H1 (cell line): ENCODE data around the gene CTSS. TPM values are rescaled to one million over a fixed set of nuclear protein-coding genes. Genes with fewer than 3 reads are reported as not detected.

Experiments used
- ATF3 ChIP-seq: IDR thresholded peaks from 2 replicates; pipeline ENCODE4 v1.6.1; 2011; ENCODE audit warnings: low read depth, mild to moderate bottlenecking, low read length; ENCODE audit not compliant: insufficient read depth
- CHD2 ChIP-seq: IDR thresholded peaks from 2 replicates; pipeline ENCODE4 v1.6.1; 2012; ENCODE audit warnings: low read length, improper control_type of control experiment
- JUN ChIP-seq: IDR thresholded peaks from 2 replicates; pipeline ENCODE4 v1.6.1; 2011; ENCODE audit warnings: low read depth, mild to moderate bottlenecking, improper control_type of control experiment, low read length
- MAX ChIP-seq: IDR thresholded peaks from 2 replicates; pipeline ENCODE4 v1.6.1; 2012; ENCODE audit warnings: inconsistent platforms
- PHF8 ChIP-seq: fragments of 200-600 bp; sonication (generic); conservative IDR thresholded peaks from 2 replicates; pipeline ENCODE4 v1.7.1; 2012; ENCODE audit warnings: low read depth, mild to moderate bottlenecking, inconsistent platforms, low read length, moderate library complexity
- RBBP5 ChIP-seq: IDR thresholded peaks from 2 replicates; pipeline ENCODE4 v1.7.1; 2012; ENCODE audit warnings: low read depth, mild to moderate bottlenecking, inconsistent platforms, low read length, moderate library complexity, borderline replicate concordance
- SIRT6 ChIP-seq: IDR thresholded peaks from one replicate; pipeline ENCODE4 v1.7.1; 2012; ENCODE audit warnings: low read length, inconsistent platforms
- SP4 ChIP-seq: IDR thresholded peaks from 2 replicates; pipeline ENCODE4 v1.6.1; 2012; ENCODE audit warnings: low read length, inconsistent platforms
- polyA plus RNA-seq, 7 experiments: library from polyadenylated mRNA; depleted of rRNA in 3 of 7; stranded (reverse) in 5 of 7; unstranded in 2 of 7; fragments of >200 nt in 5 of 7; fragments of 200-250 nt in 2 of 7; gene quantifications; 1 replicate in 5 of 7; 2 replicates in 1 of 7; 4 replicates in 1 of 7; pipeline versions ENCODE4 v1.2.1 to v1.2.3, GENCODE V29; 2011 to 2013; ENCODE audit warnings: missing spikeins in 2 of 7, mixed read lengths in 2 of 7
- total RNA-seq: library from RNA; stranded (reverse); fragmentation: NEBNext Ultra II Directional; extraction: Animal tissue kit (Norgen Biotek cat#: 25700); gene quantifications from 2 replicates; pipeline ENCODE4 v1.2.1, GENCODE V29; 2021

CTSS gene
- total and polyA plus RNA-seq, 2 of the 8 experiments (the other 6 are each of a cell fraction or from before 2014, with no cell fraction given), result not detected

- TF ChIP-seq SIRT6 (no peak), MAX (no peak), RBBP5 (no peak), JUN (no peak), CHD2 (no peak), ATF3 (no peak), SP4 (no peak), PHF8 (no peak)
These were observed 41.9 kb upstream of the CTSS start (continued) for GRCh38 chr1:150807249-150808023.
